Panc1 (cell line): ENCODE measurements around the gene POMT2. TPM values are rescaled to one million over a fixed set of nuclear protein-coding genes. Genes with fewer than 3 reads are reported as not detected.

Experiments
- ATAC-seq: fragments of 200-7000 bp; cut with Tn5 transposase; 2 replicates; pipeline ENCODE4 v1.9.1; 2020; ENCODE audit warnings: mild to moderate bottlenecking, moderate library complexity
- BruUV-seq: library from RNA; stranded (reverse); fragments of 400-500 nt; replicated peaks from 2 replicates; lab custom pipeline; 2021; lab: Mats Ljungman, UMichigan
- CTCF ChIA-PET: fragments of 300-600 bp; sonication (Branson Sonifier 250); formaldehyde crosslinking; loops from one replicate; lab custom pipeline; 2022; ENCODE audit warnings: antibody characterized with exemption; lab: Charles Lee
- POLR2A ChIA-PET: fragments of 300-600 bp; sonication (Branson Sonifier 250); formaldehyde crosslinking; loops from one replicate; lab custom pipeline; 2022; ENCODE audit warnings: antibody characterized with exemption; lab: Charles Lee
- DNase-seq: peaks from one replicate; pipeline ENCODE4 v3.0.0-alpha.2; 2010; ENCODE audit warnings: low read depth, low spot score
- H3K27ac ChIP-seq: 2 replicates; pipeline ENCODE4 v1.5.1; 2011; ENCODE audit warnings: mild to moderate bottlenecking, low read length, inconsistent platforms
- H3K27me3 ChIP-seq: fragments of 200-500 bp; sonication (Bioruptor generic); 2 replicates; pipeline ENCODE4 v1.6.0; 2014; ENCODE audit warnings: low read length, inconsistent platforms; ENCODE audit not compliant: control insufficient read depth, insufficient read depth
- H3K36me3 ChIP-seq: fragments of 200-500 bp; sonication (Bioruptor generic); 2 replicates; pipeline ENCODE4 v1.5.1; 2014; ENCODE audit warnings: inconsistent platforms, mild to moderate bottlenecking, low read length, moderate library complexity; ENCODE audit not compliant: control insufficient read depth, insufficient read depth
- H3K4me1 ChIP-seq: 2 replicates; pipeline ENCODE4 v1.5.1; 2011; ENCODE audit warnings: inconsistent platforms, mild to moderate bottlenecking, low read length, moderate library complexity; ENCODE audit not compliant: control insufficient read depth, insufficient read depth
- H3K4me3 ChIP-seq, 2 experiments: 2 replicates each; pipeline ENCODE4 v1.5.1; 2011 to 2012; ENCODE audit warnings: low read depth in 2 of 2, low read length in 2 of 2, mild to moderate bottlenecking in 2 of 2, inconsistent platforms in 1 of 2, moderate library complexity in 1 of 2
- H3K9me3 ChIP-seq: fragments of 200-500 bp; sonication (Bioruptor generic); 2 replicates; pipeline ENCODE4 v1.5.1; 2014; ENCODE audit warnings: low read depth, mild to moderate bottlenecking, inconsistent platforms, low read length, moderate library complexity; ENCODE audit not compliant: control insufficient read depth, insufficient read depth
- POLR2AphosphoS5 ChIP-seq: IDR thresholded peaks from 2 replicates; pipeline ENCODE4 v1.6.1; 2012; ENCODE audit warnings: mild to moderate bottlenecking, low read depth, low read length, moderate library complexity
- SIN3A ChIP-seq: IDR thresholded peaks from 2 replicates; pipeline ENCODE4 v1.6.1; 2012; ENCODE audit warnings: low read depth, mild to moderate bottlenecking, low read length, moderate library complexity, borderline replicate concordance; ENCODE audit not compliant: insufficient read depth
- TCF7L2 ChIP-seq: IDR thresholded peaks from 2 replicates; pipeline ENCODE4 v1.6.1; 2011; ENCODE audit warnings: mild to moderate bottlenecking, low read depth, low read length, inconsistent platforms
- in situ Hi-C: cut with HindIII; loops from 2 replicates; pipeline ENCODE4 v1.10.0; 2016; ENCODE audit warnings: low sequenced_read_pairs, low pct_unique_long_range_greater_than_20kb
- intact Hi-C: fragments of 100-400 bp; cut with micrococcal nuclease; formaldehyde crosslinking; loops from one replicate; pipeline ENCODE4 v1.10.0; 2022; ENCODE audit not compliant: unreplicated experiment
- total RNA-seq: library from RNA; stranded (reverse); gene quantifications from one replicate; pipeline ENCODE4 v1.2.1, GENCODE V29; 2021; ENCODE audit not compliant: unreplicated experiment
- TF ChIP-seq, protein P1 (sequence below), 2 experiments: IDR thresholded peaks; 2 replicates each; pipeline ENCODE4 v1.6.1; 2011 to 2012; ENCODE audit warnings: low read depth in 2 of 2, control low read depth in 1 of 2, low read length in 1 of 2, mild to moderate bottlenecking in 1 of 2, moderate library complexity in 1 of 2; ENCODE audit not compliant: insufficient read depth in 1 of 2
- TF ChIP-seq, protein P2 (sequence below): fragments of 450-650 bp; IDR thresholded peaks from 2 replicates; pipeline ENCODE4 v1.5.1; 2017; ENCODE audit warnings: mild to moderate bottlenecking

The POMT2 gene
- total RNA-seq, 1 experiment from 2014 or later, result 43.5 TPM

DNA sequence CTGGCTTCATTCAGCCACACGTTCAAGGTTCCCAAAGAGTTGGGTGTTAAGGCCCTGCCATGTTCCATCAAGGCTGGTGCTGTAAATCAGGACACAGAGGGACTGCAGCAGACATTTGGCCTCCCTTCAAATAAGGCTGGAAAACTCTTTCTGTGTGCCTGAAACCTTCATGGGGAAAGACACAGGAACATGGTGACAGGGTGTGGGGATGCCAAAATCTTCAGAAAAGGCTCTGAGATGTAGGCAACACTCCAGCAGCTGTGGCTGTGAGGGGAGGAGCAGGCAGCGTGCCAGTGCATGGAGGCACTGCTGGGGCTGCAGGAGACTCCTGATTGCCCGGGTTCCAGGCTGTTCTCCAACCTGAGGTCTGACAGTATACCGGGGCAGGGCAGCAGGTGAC is 15.0 kb downstream of the POMT2 start:
- Histone ChIP-seq H3K4me1 (peaks cover 23% of the 10 kb centered on the region), H3K4me3 (no peak overlapping the region), H3K36me3 (no peaks in the 10 kb centered on the region), H3K9me3 (no peaks in the 10 kb centered on the region), H3K27ac (no peak overlapping the region), H3K27me3 (no peaks in the 10 kb centered on the region)
- no peak for DNase-seq
- ChIA-PET CTCF (no interaction called here), POLR2A (no interaction called here)
- no TSS peak for BruUV-seq
- in situ Hi-C loops (no loop called here), intact Hi-C loops (no loop called here)
- TF ChIP-seq SIN3A, result no peak
- TF ChIP-seq, protein P1, sequence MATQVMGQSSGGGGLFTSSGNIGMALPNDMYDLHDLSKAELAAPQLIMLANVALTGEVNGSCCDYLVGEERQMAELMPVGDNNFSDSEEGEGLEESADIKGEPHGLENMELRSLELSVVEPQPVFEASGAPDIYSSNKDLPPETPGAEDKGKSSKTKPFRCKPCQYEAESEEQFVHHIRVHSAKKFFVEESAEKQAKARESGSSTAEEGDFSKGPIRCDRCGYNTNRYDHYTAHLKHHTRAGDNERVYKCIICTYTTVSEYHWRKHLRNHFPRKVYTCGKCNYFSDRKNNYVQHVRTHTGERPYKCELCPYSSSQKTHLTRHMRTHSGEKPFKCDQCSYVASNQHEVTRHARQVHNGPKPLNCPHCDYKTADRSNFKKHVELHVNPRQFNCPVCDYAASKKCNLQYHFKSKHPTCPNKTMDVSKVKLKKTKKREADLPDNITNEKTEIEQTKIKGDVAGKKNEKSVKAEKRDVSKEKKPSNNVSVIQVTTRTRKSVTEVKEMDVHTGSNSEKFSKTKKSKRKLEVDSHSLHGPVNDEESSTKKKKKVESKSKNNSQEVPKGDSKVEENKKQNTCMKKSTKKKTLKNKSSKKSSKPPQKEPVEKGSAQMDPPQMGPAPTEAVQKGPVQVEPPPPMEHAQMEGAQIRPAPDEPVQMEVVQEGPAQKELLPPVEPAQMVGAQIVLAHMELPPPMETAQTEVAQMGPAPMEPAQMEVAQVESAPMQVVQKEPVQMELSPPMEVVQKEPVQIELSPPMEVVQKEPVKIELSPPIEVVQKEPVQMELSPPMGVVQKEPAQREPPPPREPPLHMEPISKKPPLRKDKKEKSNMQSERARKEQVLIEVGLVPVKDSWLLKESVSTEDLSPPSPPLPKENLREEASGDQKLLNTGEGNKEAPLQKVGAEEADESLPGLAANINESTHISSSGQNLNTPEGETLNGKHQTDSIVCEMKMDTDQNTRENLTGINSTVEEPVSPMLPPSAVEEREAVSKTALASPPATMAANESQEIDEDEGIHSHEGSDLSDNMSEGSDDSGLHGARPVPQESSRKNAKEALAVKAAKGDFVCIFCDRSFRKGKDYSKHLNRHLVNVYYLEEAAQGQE (IDR thresholded peaks at IDR 0.05; ENCODE audit: insufficient read depth in 1 of 2, low read depth in 2 of 2, low read length in 1 of 2), result no peak
- TF ChIP-seq POLR2AphosphoS5, result no peak
- no peak for TF ChIP-seq TCF7L2
- TF ChIP-seq, protein P2, sequence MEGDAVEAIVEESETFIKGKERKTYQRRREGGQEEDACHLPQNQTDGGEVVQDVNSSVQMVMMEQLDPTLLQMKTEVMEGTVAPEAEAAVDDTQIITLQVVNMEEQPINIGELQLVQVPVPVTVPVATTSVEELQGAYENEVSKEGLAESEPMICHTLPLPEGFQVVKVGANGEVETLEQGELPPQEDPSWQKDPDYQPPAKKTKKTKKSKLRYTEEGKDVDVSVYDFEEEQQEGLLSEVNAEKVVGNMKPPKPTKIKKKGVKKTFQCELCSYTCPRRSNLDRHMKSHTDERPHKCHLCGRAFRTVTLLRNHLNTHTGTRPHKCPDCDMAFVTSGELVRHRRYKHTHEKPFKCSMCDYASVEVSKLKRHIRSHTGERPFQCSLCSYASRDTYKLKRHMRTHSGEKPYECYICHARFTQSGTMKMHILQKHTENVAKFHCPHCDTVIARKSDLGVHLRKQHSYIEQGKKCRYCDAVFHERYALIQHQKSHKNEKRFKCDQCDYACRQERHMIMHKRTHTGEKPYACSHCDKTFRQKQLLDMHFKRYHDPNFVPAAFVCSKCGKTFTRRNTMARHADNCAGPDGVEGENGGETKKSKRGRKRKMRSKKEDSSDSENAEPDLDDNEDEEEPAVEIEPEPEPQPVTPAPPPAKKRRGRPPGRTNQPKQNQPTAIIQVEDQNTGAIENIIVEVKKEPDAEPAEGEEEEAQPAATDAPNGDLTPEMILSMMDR, result no peak
- ATAC-seq, result no peak

DNA sequence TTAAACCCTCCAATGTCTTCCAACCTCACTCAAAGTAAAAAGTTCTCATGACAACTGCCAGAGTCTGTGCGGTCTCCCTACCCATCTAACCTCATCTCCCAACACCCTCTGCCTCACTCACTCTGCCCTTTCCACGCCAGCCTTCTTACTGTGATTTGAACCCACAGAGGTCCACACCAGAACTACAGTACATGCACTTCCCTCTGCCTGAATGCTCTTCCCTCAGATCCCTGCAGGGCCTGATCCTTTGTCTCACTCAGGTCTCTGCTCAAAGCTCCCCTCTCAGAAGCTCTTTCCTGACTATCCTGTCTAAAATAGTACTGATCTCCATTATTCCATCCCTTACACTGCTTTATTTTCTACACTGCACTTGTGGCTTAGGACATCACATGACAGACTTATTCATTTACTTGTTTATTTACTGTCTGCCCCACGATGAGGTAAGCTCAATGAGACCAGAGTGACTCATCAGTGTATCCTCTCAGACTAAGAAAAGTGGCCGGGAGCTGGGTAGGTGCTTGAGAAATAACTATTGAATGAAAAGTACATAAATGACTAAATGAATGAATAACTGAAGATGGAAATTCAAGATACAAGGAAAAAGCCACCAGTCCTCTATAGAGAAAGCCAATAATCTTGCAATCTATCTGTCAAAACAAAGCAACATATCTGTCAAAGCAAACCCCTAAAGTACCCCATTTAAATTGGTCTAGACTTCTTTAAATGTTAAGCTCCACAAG is 17.1 kb downstream of the POMT2 start:
- intact Hi-C loops, result no loop called here
- peak; percentile 85 for ATAC-seq
- CTCF ChIA-PET, result interaction anchor here (0.5 to 2.4 kb wide), 6 partner anchors 11 to 404 kb away, joined by 3 to 14 read pairs (median 3); no protein-coding TSS in a partner anchor
- Histone ChIP-seq H3K4me1 (peaks cover 23% of the 10 kb centered on the region), H3K36me3 (no peaks in the 10 kb centered on the region; the same call in 1 of the 2 replicates), H3K27me3 (no peaks in the 10 kb centered on the region), H3K27ac (peak overlapping the region; percentile 29; the same call in 1 of the 2 replicates), H3K4me3 (no peak overlapping the region), H3K9me3 (no peaks in the 10 kb centered on the region)
- in situ Hi-C loops, result no loop called here
- no TSS peak for BruUV-seq
- TF ChIP-seq, protein P1 (IDR thresholded peaks at IDR 0.05; ENCODE audit: insufficient read depth in 1 of 2, low read depth in 2 of 2, low read length in 1 of 2), result no peak
- no peak for TF ChIP-seq SIN3A
- TF ChIP-seq, protein P2, result no peak
- POLR2A ChIA-PET, result interaction anchor here (1.4 kb wide), 1 partner anchor 12 kb away, joined by 5 read pairs; no protein-coding TSS in a partner anchor
- DNase-seq, result peak; percentile 96
